Astrocyte of the spinal cord (primary cell): ENCODE measurements around the gene NEK3.

Experiments used
- DNase-seq: peaks from one replicate; pipeline ENCODE4 v3.0.0; 2011; ENCODE audit warnings: low read depth, low spot score
- H3K4me3 ChIP-seq: 2 replicates; pipeline ENCODE4 v1.5.1; 2011; ENCODE audit warnings: low read depth, mild to moderate bottlenecking, low read length, moderate library complexity
- in situ Hi-C: cut with HindIII; loops from 2 replicates; pipeline ENCODE4 v1.10.0; 2017; ENCODE audit warnings: low sequenced_read_pairs
- TF ChIP-seq, protein P1 (sequence below): IDR thresholded peaks from 2 replicates; pipeline ENCODE4 v1.5.1; 2012; ENCODE audit warnings: low read depth, mild to moderate bottlenecking, low read length, inconsistent platforms

The NEK3 gene

DNA sequence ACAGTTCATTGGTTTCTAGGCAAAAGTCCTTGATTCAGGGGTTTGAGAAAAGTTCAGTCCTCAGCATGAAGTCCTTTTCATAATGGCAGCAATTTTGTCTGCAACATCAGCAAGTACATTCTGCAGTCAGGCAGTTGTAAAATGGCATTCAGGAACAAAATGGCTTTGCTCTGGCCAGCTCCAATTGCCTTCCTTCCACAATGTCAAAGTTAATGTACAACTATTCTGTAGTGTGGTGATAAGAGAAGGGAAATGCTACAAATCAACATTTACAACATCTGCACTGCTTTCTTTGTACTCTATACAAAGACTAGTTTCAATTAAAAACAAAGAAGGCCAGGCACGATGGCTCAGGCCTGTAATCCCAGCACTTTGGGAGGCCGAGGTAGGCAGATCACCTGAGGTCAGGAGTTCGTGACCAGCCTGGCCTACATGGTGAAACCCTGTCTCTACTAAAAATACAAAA lies 1.8 kb upstream of the NEK3 start:
- no peak for DNase-seq
- in situ Hi-C loops = no loop called here
- TF ChIP-seq, protein P1, sequence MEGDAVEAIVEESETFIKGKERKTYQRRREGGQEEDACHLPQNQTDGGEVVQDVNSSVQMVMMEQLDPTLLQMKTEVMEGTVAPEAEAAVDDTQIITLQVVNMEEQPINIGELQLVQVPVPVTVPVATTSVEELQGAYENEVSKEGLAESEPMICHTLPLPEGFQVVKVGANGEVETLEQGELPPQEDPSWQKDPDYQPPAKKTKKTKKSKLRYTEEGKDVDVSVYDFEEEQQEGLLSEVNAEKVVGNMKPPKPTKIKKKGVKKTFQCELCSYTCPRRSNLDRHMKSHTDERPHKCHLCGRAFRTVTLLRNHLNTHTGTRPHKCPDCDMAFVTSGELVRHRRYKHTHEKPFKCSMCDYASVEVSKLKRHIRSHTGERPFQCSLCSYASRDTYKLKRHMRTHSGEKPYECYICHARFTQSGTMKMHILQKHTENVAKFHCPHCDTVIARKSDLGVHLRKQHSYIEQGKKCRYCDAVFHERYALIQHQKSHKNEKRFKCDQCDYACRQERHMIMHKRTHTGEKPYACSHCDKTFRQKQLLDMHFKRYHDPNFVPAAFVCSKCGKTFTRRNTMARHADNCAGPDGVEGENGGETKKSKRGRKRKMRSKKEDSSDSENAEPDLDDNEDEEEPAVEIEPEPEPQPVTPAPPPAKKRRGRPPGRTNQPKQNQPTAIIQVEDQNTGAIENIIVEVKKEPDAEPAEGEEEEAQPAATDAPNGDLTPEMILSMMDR = no peak

DNA sequence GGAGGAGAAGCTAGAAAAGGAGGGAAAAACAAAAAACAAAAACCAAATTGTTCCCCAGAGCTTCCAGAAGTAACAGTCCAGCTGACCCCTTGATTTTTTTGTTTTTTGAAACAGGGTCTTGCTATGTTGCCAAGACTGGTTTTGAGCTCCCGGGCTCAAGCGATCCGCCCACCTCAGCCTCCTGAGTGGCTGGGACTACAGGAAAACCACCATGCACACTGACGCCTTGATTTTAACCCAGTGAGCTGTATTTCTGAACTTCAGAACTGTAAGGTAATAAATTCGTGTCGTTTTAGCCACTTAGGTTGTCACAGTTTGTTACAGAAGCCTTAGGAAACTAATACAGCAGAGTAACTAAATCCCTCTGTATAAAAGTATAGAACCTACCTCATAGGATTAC lies 1.1 kb upstream of the NEK3 start:
- in situ Hi-C loops = no loop called here
- TF ChIP-seq, protein P1 = no peak
- no peak overlapping the region for H3K4me3 ChIP-seq
- DNase-seq = no peak

More for the DNA sequence above, 1.8 kb upstream of the NEK3 start:
- no peak overlapping the region for H3K4me3 ChIP-seq

DNA sequence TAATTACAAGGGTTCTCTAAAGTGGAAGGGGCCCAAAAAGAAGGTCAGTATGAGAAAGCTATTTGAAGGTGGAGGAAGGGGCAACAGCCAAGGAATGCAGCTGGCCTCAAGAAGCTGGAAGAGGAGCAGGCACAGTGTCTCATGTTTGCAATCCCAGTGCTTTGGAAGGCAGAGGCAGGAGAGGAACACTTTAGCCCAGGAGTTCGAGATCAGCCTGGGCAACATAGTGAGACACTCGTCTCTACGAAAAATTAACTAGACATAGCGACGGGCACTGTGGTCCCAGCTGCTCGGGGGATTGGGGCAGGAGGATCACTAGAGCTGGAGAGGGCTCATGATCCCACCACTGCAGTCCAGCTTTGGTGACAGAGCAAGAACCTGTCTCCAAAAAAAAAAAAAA lies 656 bp upstream of the NEK3 start:
- no peak for DNase-seq
- no peak overlapping the region for H3K4me3 ChIP-seq
- TF ChIP-seq, protein P1 = no peak
- in situ Hi-C loops = no loop called here

DNA sequence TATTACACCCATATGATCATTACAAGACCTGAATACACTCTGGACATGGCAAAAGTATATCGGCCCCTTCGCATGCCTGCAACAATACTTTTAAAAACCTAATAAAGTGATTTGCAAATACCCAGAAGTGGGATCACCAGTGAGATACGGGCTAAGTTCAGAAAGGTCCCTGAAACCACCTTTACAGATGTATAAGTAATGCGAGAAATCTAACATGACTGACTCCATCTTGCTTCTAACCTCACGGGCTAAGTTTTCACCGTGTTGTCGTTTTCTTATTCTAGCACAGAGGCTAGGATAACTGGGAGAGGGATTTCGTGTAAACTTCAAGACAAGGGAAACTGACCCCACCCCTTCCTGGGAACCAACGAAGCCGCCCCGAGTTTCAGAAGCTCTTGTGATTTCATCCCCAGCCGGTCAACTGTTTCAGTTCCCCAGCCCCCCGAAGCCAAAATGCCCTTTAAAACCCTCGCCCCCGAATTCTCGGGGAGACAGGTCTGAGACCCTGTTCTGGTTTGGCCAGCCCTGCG lies 703 bp downstream of the NEK3 start:
- in situ Hi-C loops = no loop called here
- TF ChIP-seq, protein P1 = no peak
- peak overlapping the region; percentile 71 for H3K4me3 ChIP-seq
- DNase-seq = peak; percentile 41

DNA sequence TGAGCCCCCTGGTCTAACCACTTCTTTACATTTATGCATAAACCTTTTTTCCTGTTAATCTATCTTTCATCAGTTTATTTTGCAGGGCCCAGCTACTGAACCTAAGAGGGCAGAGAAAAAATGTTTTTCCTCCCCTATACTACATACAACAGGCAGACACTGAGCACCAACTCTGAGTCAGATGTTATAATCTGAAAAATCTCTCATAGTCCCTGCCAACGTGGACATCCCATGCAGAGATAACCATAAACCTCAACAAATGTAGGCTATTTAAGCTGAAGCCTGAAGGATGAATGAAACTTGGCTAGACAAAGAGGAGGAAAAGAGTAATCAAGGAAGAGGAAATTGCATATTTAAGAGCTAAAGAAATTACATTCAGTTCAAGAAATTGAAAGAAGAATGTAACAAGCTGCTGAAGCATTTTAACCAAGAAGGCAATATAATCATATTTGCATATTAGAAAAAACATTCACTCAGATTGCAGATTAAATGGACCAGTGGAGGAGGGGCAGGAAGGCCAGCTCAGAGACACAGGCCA lies 2.6 kb downstream of the NEK3 start:
- TF ChIP-seq, protein P1 = no peak
- H3K4me3 ChIP-seq = no peak overlapping the region
- in situ Hi-C loops = no loop called here
- peak; percentile 42 for DNase-seq

DNA sequence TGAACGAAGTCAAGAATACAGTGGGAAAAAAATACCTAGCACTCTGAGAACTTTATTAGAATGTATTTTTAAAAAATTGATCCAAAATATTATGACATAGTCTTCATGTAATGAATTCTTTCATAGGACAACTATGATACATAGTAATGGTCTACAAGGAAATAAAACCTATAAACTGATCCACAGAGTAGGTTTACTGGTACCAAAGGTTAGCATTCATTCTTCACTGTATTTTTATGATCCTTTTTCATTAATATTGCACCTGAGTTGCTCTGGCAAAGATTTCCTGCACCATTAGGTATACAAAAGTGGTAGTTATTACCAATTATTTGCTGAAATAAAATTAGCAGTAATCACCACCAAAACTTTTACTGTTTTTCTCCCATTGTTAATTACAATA lies 4.2 kb downstream of the NEK3 start:
- DNase-seq = no peak
- TF ChIP-seq, protein P1 = no peak
- in situ Hi-C loops = no loop called here
- no peak overlapping the region for H3K4me3 ChIP-seq

DNA sequence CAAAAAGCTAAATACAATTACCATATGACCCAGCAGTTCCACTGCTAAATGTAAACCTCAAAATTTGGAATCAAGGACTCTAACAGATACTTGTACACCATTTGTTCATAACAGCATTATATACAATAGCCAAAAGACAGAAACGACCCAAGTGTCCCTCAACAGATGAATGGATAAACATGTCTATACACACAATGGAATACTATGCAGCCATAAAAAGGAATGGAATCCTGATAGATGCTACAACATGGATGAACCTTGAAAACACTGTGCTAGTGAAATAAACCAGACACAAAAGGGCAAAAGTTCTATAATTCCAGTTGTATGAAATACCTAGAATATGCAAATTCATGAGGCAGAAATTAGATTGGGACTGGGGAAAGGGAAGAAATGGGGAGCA lies 12.2 kb downstream of the NEK3 start:
- in situ Hi-C loops = no loop called here

More for the DNA sequence above, 12.2 kb downstream of the NEK3 start:
- H3K4me3 ChIP-seq = no peak overlapping the region
- no peak for DNase-seq
- TF ChIP-seq, protein P1 = no peak
